OCI-LY1 (cell line): ENCODE results near the gene RAPGEF2.

Source experiments
- H2AFZ ChIP-seq: fragments of 200-600 bp; sonication (generic), shearing (Covaris generic); 2 replicates; pipeline ENCODE4 v1.6.0; 2014; ENCODE audit warnings: antibody characterized with exemption, mild to moderate bottlenecking, low read length
- H3F3A ChIP-seq: fragments of 200-600 bp; sonication (generic), shearing (Covaris generic); 2 replicates; pipeline ENCODE4 v1.6.0; 2014; ENCODE audit warnings: mild to moderate bottlenecking, antibody characterized with exemption, low read length, moderate library complexity; ENCODE audit not compliant: insufficient read depth
- H3K27ac ChIP-seq: fragments of 200-600 bp; sonication (generic); 2 replicates; pipeline ENCODE4 v1.5.1; 2014; ENCODE audit warnings: low read length, mixed run types, mild to moderate bottlenecking, low read depth; ENCODE audit not compliant: poor library complexity, severe bottlenecking
- H3K27me3 ChIP-seq: fragments of 200-600 bp; sonication (generic); 2 replicates; pipeline ENCODE4 v1.6.0; 2014; ENCODE audit warnings: antibody characterized with exemption, mild to moderate bottlenecking, low read length, moderate library complexity; ENCODE audit not compliant: insufficient read depth
- H3K36me3 ChIP-seq: fragments of 200-600 bp; sonication (generic); 2 replicates; pipeline ENCODE4 v1.6.1; 2014; ENCODE audit warnings: mild to moderate bottlenecking, antibody characterized with exemption, low read length, moderate library complexity, mixed read lengths; ENCODE audit not compliant: insufficient read depth
- H3K4me1 ChIP-seq: fragments of 200-600 bp; sonication (generic); 2 replicates; pipeline ENCODE4 v1.5.1; 2014; ENCODE audit warnings: mild to moderate bottlenecking, low read length, moderate library complexity; ENCODE audit not compliant: insufficient read depth, severe bottlenecking
- H3K4me2 ChIP-seq: fragments of 200-600 bp; sonication (generic), shearing (Covaris generic); 2 replicates; pipeline ENCODE4 v1.6.1; 2014; ENCODE audit warnings: low read length
- H3K4me3 ChIP-seq: fragments of 200-600 bp; sonication (generic); 2 replicates; pipeline ENCODE4 v1.5.1; 2014; ENCODE audit warnings: low read length, low read depth, mild to moderate bottlenecking, mixed read lengths; ENCODE audit not compliant: poor library complexity, severe bottlenecking
- H3K79me2 ChIP-seq: fragments of 200-600 bp; shearing (Covaris generic); 2 replicates; pipeline ENCODE4 v1.6.1; 2016; ENCODE audit warnings: mixed run types, low read length, mixed read lengths; ENCODE audit not compliant: insufficient read depth
- H3K9ac ChIP-seq: fragments of 200-600 bp; sonication (generic), shearing (Covaris generic); 2 replicates; pipeline ENCODE4 v1.6.1; 2014; ENCODE audit warnings: mild to moderate bottlenecking, low read length, mixed read lengths
- H3K9me2 ChIP-seq: fragments of 200-600 bp; sonication (generic), shearing (Covaris generic); 2 replicates; pipeline ENCODE4 v1.6.1; 2014; ENCODE audit warnings: low read depth, mild to moderate bottlenecking, low read length, mixed read lengths
- H3K9me3 ChIP-seq: fragments of 200-600 bp; shearing (Covaris generic); 2 replicates; pipeline ENCODE4 v1.6.1; 2014; ENCODE audit warnings: low read length, mixed read lengths
- H4K20me1 ChIP-seq: fragments of 200-600 bp; sonication (generic), shearing (Covaris generic); 2 replicates; pipeline ENCODE4 v1.6.0; 2016; ENCODE audit warnings: mild to moderate bottlenecking, low read length; ENCODE audit not compliant: insufficient read depth
- EZH2 ChIP-seq: fragments of 200-600 bp; sonication (generic), shearing (Covaris generic); IDR thresholded peaks from 2 replicates; pipeline ENCODE4 v1.8.0; 2017; ENCODE audit warnings: borderline replicate concordance, mixed run types, mild to moderate bottlenecking, antibody characterized with exemption, low read length, moderate library complexity, mixed read lengths
- TF ChIP-seq, protein P1 (sequence below): fragments of 200-600 bp; sonication (generic), shearing (Covaris generic); IDR thresholded peaks from 2 replicates; pipeline ENCODE4 v1.5.1; 2017; ENCODE audit warnings: mild to moderate bottlenecking, antibody characterized with exemption, low read length, moderate library complexity, mixed read lengths

Gene RAPGEF2

DNA sequence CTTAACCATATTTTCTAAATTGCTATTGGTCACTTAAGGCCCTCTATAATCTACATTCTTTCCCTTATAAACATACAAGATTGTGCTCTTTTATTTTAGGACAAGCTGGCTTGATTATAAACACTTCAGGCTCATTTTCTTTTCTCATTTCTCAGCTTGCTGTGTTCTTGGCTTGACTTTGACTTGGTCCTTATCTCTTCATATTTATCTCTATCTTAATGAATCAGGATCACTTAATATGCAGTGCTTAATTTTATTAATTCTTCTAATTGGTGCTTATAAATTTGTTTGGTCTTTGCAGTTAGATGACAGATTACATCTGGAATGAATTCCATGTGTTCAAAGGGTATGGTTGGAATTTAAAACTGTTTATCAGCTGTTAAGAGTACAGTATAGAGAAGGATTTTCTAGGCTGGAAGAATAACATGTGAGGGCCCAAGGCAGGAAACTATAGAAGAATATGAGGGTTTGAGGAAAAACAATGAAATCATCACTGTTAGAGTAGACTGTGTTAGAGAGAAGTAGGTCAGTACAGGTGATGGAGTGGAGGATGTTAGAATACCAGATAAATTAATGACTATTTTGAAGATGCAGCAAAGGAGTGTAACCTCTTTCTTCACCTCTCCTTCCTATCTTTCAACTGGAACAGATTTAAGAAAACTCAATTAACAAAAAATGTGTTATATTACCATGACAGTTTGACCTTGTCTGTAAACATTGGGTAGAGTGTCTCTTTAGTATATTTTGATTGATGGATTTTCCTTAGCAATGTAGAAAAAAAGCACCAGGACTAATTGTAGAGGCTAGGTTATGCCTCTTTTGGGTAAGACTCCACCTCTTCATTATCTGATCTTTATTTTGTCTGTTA, 169.6 kb downstream of the RAPGEF2 start:
- Histone ChIP-seq H2AFZ (no peak overlapping the region), H3K36me3 (no peaks in the 10 kb centered on the region), H3K4me2 (no peak overlapping the region), H3F3A (no peaks in the 10 kb centered on the region), H3K27ac (no peak overlapping the region), H3K27me3 (no peaks in the 10 kb centered on the region), H3K9ac (no peak overlapping the region), H4K20me1 (no peaks in the 10 kb centered on the region), H3K4me1 (no peaks in the 10 kb centered on the region), H3K9me3 (no peaks in the 10 kb centered on the region), H3K9me2 (no peaks in the 10 kb centered on the region), H3K4me3 (no peak overlapping the region), H3K79me2 (no peaks in the 10 kb centered on the region)
- no peak for TF ChIP-seq EZH2
- TF ChIP-seq, protein P1, sequence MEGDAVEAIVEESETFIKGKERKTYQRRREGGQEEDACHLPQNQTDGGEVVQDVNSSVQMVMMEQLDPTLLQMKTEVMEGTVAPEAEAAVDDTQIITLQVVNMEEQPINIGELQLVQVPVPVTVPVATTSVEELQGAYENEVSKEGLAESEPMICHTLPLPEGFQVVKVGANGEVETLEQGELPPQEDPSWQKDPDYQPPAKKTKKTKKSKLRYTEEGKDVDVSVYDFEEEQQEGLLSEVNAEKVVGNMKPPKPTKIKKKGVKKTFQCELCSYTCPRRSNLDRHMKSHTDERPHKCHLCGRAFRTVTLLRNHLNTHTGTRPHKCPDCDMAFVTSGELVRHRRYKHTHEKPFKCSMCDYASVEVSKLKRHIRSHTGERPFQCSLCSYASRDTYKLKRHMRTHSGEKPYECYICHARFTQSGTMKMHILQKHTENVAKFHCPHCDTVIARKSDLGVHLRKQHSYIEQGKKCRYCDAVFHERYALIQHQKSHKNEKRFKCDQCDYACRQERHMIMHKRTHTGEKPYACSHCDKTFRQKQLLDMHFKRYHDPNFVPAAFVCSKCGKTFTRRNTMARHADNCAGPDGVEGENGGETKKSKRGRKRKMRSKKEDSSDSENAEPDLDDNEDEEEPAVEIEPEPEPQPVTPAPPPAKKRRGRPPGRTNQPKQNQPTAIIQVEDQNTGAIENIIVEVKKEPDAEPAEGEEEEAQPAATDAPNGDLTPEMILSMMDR: no peak

GRCh38 chr4:159273141-159273438, 170.2 kb downstream of the RAPGEF2 start:
- H3K4me2 ChIP-seq: no peak overlapping the region

DNA sequence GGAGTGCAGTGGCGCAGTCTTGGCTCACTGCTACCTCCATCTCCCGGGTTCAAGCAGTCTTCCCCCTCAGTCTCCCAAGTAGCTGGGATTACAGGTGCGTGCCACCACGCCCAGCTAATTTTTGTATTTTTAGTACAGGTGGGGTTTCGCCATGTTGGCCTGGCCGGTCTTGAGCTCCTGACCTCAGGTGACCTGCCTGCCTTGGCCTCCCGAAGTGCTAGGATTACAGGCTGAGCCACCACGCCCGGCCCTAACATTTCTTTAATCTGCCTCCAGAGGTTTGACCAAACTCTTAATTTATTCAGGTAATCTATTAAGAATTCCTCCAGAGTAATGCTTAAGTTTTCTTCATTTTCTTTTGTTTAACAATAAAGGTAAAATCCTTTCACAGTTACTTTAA, 171.0 kb downstream of the RAPGEF2 start:
- Histone ChIP-seq H3K27ac (no peak overlapping the region), H3F3A (no peaks in the 10 kb centered on the region), H3K4me1 (no peaks in the 10 kb centered on the region), H2AFZ (no peak overlapping the region), H3K4me2 (no peak overlapping the region), H3K4me3 (no peak overlapping the region), H3K9me2 (no peaks in the 10 kb centered on the region), H3K9me3 (no peaks in the 10 kb centered on the region), H3K9ac (no peak overlapping the region), H3K79me2 (no peaks in the 10 kb centered on the region), H3K36me3 (no peaks in the 10 kb centered on the region), H3K27me3 (no peaks in the 10 kb centered on the region), H4K20me1 (no peaks in the 10 kb centered on the region)
- TF ChIP-seq, protein P1: no peak
- no peak for TF ChIP-seq EZH2

More at GRCh38 chr4:159273141-159273438, 170.2 kb downstream of the RAPGEF2 start:
- Histone ChIP-seq H3K9me2 (no peaks in the 10 kb centered on the region), H3K27ac (no peak overlapping the region), H4K20me1 (no peaks in the 10 kb centered on the region), H3K36me3 (no peaks in the 10 kb centered on the region), H3F3A (no peaks in the 10 kb centered on the region), H2AFZ (no peak overlapping the region), H3K9me3 (no peaks in the 10 kb centered on the region), H3K4me3 (no peak overlapping the region), H3K9ac (no peak overlapping the region), H3K27me3 (no peaks in the 10 kb centered on the region), H3K4me1 (no peaks in the 10 kb centered on the region), H3K79me2 (no peaks in the 10 kb centered on the region)
- no peak for TF ChIP-seq EZH2
- TF ChIP-seq, protein P1: no peak
